WI38 (cell line): Measurements from ENCODE around the gene SEL1L2.

Experiments used
- H3K4me3 ChIP-seq: 2 replicates; pipeline ENCODE4 v1.5.1; 2011; ENCODE audit warnings: low read depth, mild to moderate bottlenecking, control low read depth, low read length
- CTCF ChIP-seq: IDR thresholded peaks from 2 replicates; pipeline ENCODE4 v1.5.1; 2012; ENCODE audit warnings: low read depth, mild to moderate bottlenecking, control low read depth, low read length

SEL1L2 gene

GRCh38 chr20:13857961-13858360 lies 132.5 kb downstream of the SEL1L2 start:
- no peak for TF ChIP-seq CTCF
- no peak overlapping the region for H3K4me3 ChIP-seq

DNA sequence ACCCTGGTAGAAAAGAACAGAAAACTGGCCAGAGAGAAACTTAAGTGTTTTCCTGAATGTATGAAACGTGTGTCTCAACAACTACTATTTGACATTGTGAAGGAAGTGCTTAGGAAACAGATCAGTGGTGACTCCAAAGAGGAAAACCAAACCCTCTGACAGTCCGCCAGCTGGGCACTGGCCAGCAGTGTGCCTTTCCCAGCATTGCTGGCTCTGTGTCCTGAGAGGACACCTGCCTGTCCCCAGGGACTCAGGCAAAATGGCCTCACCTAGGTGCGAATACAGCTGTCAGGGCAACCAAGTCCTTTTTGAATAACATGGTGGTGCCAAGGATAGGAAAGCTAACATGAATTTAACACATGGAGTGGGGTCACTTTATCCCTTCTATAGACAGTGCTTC lies 133.1 kb downstream of the SEL1L2 start:
- TF ChIP-seq CTCF: no peak
- H3K4me3 ChIP-seq: no peak overlapping the region

- no peak for TF ChIP-seq CTCF
- H3K4me3 ChIP-seq: no peak overlapping the region
Observed at GRCh38 chr20:13856354-13856753, 134.1 kb downstream of the SEL1L2 start.

GRCh38 chr20:13855613-13856012 lies 134.8 kb downstream of the SEL1L2 start:
- TF ChIP-seq CTCF: no peak
- H3K4me3 ChIP-seq: no peak overlapping the region

DNA sequence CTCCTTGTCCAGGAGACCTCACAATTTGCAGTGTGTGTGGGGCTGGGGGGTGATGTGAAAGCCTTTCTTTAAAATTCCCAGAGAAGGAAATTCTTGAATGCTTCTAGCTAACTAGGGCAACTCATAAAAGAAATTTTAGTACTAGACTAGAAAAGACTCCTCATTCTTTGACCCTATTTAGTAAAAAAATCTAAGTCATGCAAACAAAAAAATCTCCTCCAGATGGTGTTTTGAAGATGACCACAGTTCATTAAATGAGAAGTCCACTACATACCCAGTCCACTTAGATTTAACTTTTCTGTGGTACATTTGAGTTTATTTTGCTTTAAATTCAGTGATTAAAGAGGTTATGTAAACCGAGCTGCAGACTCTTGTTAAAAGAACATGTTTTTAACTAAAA lies 138.1 kb downstream of the SEL1L2 start:
- TF ChIP-seq CTCF: no peak
- H3K4me3 ChIP-seq: no peak overlapping the region

GRCh38 chr20:13851279-13851678 lies 139.1 kb downstream of the SEL1L2 start:
- no peak overlapping the region for H3K4me3 ChIP-seq
- no peak for TF ChIP-seq CTCF

- no peak overlapping the region for H3K4me3 ChIP-seq
- no peak for TF ChIP-seq CTCF
Observed at GRCh38 chr20:13844296-13844695, 146.1 kb downstream of the SEL1L2 start.

DNA sequence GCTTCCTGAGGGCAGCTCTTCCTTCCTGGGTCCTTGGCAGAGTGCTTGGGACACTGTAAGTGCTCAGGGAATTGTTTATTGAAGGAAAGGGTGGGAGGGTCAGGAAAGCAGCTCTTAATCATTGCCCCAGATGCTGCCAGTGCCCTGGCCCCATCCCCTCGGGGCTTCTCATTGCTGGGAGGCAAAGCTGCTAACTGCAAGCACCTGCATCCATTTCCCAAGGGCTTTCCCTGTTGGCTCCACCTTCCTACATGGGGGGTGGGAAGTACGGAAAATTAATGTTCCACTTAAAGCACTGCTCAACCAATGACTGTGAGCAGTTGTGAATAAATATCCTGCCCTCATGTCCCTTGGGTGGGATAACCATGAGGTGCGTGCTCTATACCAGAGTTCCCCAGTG lies 149.2 kb downstream of the SEL1L2 start:
- no peak overlapping the region for H3K4me3 ChIP-seq
- no peak for TF ChIP-seq CTCF
